Measurements from ENCODE around the gene SSH2.
"Not testable (repeated sequence)": the region's sequence is repeated elsewhere in the genome, so short reads cannot be mapped to it uniquely, and the experiment has no call there.

The SSH2 gene, protein sequence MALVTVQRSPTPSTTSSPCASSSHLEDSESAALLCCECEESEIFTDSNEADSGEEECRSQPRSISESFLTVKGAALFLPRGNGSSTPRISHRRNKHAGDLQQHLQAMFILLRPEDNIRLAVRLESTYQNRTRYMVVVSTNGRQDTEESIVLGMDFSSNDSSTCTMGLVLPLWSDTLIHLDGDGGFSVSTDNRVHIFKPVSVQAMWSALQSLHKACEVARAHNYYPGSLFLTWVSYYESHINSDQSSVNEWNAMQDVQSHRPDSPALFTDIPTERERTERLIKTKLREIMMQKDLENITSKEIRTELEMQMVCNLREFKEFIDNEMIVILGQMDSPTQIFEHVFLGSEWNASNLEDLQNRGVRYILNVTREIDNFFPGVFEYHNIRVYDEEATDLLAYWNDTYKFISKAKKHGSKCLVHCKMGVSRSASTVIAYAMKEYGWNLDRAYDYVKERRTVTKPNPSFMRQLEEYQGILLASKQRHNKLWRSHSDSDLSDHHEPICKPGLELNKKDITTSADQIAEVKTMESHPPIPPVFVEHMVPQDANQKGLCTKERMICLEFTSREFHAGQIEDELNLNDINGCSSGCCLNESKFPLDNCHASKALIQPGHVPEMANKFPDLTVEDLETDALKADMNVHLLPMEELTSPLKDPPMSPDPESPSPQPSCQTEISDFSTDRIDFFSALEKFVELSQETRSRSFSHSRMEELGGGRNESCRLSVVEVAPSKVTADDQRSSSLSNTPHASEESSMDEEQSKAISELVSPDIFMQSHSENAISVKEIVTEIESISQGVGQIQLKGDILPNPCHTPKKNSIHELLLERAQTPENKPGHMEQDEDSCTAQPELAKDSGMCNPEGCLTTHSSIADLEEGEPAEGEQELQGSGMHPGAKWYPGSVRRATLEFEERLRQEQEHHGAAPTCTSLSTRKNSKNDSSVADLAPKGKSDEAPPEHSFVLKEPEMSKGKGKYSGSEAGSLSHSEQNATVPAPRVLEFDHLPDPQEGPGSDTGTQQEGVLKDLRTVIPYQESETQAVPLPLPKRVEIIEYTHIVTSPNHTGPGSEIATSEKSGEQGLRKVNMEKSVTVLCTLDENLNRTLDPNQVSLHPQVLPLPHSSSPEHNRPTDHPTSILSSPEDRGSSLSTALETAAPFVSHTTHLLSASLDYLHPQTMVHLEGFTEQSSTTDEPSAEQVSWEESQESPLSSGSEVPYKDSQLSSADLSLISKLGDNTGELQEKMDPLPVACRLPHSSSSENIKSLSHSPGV (N-terminal part only)

DNA sequence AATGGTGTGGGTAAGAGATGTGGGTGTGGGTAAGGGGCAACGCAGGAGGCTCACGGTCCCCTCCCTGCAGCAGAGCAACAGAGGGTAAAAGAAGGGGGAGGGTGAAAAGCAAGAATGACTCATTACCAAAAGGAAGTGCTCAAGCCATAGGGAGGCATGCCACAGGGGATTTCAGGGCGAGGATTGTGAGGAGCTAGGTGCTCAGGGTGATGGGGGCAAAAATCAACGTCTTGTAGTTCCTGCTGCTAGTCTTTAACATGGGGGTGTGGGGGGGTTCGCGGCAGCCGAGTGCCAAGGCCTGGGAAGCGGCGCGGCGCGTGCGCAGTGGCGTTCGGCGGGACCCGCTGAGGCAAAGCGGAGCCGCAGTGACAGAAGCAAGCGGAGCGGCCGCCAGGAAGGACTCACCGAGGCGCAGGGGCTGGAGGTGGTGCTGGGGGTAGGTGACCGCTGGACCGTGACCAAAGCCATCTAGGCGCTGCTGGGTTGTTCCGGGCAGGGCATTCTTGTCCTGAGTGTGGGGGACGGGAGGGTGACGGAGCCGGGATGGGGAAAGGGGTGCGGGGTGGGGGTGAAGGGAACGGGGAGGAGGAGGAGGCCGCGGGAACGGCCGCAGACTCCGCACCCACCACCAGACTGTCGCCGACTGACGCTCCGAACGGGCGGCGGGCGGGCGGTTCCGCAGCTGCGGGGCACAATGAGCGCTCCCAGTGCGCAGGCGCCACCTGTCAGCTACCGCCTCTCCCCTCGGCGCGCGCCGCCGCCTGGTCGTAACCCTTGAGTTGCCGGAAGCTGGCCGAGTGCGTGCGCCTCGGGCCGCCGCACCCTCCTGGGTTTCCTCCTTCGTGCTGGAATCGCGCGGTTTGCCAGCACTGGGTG lies at the start of gene SSH2:
TSS of gene SSH2 (minus strand) at position 696 of the 876 bp plus-strand sequence. CDS start at position 468, 228 bp downstream.
- peak; percentile 77 for DNase-seq

DNA sequence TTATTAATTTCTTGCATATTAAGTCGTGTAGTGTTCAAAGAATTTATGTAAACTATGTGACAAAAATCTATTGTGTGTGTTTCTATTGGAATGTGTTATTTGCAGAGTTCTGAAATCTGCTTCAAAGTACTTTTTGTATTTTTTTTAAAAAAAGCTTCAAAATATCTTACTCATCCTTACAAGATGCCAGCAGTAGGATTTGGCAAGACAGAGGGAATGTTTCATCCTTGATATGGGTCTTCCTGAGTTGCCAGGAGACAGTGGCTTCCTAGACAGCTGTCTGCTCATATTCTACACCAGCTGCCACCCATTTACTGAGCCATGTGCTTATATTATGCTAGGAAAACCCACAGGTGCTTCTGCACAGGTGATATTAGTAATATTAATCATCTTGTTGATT lies 47.8 kb upstream of the SSH2 start:
- no peak for DNase-seq

DNA sequence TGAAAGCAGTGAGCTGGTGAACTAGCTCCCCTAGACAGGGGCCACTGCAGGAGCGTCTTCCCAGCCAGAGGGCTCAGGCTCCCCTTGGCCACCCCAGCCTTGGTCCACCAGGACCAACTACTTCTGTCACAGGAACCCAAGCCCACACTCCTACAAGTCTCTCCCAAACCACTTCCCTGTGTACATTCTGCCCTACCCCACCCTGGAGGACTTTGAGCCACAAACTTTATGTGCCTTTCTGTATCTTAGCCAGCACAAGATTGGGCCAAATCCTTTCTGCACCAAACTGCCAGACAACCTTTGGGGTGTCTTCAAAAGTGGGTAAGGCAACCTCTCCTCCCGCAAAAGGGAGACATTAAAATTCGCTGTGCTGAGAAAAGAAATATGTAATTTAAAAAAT lies 43.0 kb upstream of the SSH2 start:
- no peak for DNase-seq

DNA sequence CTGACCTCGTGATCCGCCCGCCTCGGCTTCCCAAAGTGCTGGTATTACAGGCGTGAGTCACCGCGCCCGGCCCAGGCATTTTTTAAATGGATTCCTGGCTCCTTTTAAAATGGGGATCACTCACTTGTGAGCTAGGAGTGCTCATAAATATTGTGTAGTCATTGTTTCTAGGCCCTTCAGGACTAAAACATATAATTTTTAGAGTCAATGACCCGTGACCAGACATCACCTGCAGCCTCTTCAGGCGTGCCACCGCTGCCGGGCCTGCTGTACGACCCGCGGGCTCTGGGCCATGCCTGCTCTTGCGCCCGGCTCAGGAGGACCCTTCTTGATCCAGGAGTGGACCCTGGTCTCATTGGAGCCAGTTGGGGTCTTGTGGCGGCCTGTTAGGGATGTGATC lies 42.2 kb upstream of the SSH2 start:
- peak; percentile 50 for DNase-seq

DNA sequence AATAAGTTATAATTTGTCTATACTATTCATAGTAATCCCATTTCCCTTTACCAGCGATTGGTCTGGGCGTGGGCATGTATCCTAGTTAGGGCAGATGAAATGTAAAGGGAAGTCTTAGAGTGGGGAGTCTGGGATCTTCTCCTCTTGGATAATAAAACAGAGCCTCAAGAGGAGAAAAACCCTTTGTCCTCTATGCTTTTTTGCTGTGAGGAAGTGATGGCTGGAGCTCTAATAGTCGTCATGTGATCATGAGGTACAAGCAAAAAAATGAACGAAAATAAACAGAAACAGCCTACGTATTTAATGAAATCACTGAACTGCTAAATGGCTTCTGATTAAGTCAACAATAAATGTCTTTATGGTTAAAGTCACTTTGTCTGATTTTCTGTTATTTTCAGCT lies 38.2 kb upstream of the SSH2 start:
- no peak for DNase-seq

DNA sequence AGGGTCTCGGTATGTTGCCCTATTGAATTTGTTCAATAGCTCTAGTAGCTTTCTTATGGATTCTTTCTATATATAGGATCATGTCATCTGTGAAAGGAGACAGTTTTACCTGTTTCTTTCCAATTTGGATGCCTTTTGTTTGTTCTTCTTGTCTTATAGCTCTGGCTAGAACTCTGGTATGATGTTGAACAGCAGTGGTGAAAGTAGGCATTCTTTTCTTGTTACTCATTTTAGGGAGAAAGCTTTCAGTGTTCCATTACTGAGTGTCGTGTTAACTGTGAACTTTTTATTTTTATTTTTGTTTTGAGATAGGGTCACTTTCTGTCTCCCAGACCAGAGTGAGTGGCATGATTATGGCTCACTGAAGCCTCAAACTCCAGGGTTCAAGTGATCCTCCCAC lies 32.6 kb upstream of the SSH2 start:
- DNase-seq = no peak

DNA sequence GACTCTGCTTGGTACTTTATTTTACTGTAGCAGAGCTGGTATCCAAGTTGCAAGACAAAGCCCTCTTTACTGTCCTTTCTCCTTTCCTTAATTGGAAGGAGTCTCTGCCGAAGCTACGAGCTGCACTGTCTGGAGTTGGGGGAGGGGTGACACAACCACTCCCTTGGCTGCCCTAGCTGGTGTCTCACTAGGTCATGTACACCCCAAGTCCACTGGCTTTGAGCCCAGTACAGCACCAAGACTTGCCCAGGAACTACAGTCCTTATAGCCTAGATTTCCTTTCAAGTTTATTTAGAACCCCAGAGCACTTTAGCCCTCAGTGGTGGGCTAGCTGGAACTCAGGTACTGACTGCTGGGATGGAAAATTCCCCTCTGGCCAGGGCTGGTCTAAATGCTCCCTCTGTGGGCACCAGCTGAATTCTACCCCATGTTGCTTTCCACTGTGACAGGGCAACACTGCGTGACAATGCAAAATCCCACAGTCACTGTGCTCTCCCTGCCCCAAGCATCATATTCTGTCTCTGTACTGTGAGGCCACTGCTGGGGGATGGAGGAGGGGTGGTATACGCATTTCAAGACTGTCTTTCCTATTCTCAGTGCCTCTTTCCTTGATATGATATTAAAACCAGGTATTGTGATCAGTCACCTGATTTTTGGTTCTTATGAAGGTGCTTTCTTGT lies 29.8 kb upstream of the SSH2 start:
- no peak for DNase-seq

DNA sequence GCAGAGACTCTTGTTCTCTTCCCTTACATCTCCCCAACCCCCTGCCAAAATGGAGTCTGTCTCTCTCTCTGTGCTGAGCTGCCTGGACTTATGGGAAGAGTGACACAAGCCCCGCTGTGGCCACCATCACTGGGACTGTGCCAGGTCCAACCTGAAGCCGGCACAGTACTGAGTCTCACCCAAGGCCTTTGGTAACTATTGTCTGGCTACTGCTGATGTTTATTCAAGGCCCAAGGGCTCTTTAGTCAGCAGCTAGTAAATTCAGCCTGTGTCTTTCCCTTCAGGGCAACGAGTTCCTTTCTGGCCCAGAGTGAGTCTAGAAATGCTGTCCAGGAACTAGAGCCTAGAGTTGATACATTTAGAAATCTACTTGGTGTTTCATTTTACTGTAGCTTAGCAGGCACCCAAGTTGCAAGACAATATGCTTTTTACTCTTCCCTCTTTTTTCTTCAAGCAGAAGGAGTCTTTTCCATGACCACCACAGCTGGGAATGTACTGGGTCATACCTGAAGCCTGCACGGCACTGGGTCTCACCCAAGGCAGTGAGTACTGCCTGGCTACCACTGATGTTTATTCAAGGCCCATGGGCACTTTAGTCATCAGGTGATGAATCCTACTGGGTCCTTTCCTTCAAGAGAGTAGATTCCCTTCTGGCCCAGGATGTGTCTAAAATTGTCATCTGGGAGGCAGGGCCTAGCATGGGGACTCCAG lies 29.1 kb upstream of the SSH2 start:
- DNase-seq = no peak

DNA sequence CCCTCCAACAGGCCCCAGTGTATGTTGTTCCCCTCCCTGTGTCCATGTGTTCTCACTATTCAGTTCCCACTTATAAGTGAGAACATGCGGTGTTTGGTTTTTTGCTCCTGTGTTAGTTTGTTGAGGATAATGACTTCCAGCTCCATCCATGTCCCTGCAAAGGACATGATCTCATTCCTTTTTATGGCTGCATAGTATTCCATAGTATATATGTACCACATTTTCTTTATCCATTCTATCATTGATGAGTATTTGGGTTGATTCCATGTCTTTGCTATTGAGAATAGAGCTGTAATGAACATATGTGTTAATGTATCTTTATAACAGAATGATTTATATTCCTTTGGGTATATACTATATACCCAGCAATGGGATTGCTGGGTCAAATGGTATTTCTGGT lies 27.5 kb upstream of the SSH2 start:
- not testable (repeated sequence) for DNase-seq

DNA sequence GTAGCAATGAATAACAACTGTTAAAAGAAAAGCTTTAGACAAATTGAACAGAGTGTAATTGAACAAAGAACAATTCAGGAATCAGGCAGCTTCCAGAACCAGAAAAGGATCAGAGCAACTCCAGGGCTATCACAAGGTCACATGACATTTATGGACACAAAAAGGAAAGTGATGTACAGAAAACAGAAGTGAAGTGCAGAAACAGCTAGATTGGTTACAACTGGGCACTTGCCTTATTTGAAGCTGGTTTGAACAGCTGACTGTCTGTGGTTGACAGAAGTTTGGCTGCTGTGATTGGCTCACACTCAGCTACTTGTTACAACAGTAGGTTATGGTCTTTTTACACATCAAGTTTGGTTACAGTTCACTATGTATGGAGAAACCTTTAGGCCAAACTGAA lies 26.2 kb upstream of the SSH2 start:
- no peak for DNase-seq

DNA sequence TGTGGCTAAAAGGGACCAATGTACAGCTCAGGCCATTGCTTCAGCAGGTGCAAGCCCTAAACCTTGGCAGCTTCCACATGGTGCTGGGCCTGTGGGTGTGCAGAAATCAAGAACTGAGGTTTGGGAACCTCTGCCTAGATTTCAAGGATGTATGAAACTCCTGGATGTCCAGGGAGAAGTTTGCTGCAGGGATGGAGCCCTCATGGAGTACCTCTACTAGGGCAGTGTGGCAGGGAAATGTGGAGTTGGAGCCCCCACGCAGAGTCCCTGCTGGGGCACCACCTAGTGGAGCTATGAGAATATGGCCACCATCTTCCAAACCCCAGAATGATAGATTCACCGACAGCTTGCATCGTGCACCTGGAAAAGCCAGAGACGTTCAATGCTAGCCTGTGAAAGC lies 24.4 kb upstream of the SSH2 start:
- DNase-seq = no peak

DNA sequence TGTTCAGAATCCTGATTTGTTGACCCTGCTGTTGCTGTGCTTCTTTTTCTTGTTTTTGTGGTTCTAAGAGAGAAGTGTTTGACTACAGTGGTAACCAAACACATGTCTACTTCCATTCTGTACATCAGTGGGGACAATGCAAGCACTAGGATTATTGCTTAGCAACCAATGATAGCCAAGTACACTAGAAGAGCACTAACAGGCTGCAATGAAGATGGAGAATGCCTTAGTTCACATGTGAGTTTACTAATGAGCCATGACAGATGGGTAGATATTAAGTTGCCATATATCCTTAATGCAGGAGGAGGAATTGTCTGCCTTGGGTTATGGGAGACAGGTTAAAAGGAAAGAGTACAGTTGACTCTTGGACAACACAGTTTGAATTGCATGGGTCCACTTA lies 19.7 kb upstream of the SSH2 start:
- peak; percentile 41 for DNase-seq

DNA sequence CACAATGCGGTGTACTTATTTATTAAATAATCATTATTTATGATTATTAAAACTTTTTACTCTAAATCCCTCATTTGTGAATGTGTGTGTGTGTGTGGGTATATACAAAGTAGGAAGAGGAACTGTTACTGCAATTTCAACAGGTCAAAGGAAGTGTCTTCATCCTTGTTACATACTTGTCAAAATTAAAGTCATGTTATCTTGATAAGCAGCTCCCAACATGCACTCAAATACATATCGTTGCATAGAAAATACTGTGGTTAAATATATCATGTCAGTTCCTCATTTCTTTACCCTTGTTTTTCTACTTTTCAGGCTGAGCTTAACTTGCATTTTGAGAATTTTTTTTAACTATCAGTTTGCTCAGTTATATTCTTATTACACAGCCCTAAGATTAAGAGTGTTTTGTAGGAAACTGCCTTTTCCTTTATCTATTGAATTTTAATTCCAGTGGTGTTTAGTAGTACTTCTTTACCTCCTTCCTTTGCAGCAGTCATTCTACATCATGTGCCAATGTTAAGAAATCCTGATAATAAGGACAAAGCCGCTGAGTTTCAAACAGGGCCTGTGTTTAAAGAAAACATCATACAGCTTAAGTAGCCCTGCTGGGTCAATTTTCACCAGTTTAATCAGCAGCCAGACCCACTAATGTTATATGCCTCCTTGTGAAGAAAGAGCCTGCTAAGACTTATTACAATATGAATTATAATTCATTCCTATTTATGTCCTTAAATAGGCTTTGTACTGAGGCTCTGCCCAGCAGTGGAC lies 18.6 kb upstream of the SSH2 start:
- no peak for DNase-seq

DNA sequence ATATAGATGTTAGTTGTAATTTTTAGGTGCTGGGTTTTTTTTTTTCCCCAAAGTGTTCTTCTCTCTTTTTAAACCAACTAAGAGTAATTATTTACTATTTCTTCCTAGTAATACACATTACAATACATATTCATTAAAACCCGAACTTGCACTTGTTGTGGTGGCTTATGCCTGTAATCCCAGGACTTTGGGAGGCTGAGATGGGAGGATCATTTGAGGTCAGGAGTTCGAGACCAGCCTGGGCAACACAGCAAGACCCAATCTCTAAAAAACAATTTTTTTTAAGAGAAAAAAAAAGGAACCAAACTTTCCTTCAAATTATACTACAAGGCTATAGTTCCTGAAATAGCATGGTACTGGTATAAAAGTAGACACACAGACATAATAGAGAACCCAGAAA lies 15.3 kb upstream of the SSH2 start:
- DNase-seq = no peak

DNA sequence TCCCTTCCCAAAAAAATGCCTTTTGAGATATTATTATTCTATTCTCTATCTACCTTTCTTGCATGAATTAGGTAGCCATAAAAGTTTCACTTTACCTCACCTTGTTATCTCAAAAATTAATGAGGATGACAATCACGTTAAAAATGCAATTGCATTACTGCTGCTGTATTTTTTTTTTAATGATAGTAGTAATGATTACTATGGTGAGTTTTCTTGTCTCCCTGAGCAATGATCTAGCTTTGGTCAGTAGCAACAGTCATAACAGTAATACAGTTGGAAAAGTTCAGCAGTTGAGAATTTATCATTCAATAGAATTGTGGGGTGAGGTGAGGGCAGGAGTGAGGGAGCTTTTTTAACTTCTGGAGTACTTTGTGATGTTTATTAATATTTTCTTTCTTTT lies 11.3 kb upstream of the SSH2 start, which contains the start of gene EFCAB5:
TSS of gene EFCAB5 (plus strand) at position 301 of the 400 bp plus-strand sequence. CDS start 163 bp downstream, outside the sequence.
- DNase-seq = no peak

DNA sequence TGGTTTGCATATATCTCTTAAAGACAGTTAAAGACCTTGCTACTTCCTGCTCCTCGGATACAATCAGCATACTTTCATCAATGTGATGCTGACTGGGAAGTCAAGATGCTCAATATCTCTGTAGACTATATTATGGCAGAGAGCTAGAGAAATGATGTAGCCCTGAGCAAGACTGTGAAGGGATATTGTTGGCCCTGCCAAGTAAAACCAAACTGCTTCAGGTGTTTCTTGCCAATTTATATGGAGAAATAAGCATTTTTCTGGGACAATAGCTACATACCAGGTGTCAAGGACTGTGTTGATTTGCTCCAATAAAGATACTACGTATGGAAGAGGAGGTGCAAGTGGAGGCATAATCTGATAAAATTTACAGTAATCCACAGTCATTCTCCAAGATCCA lies 6.7 kb upstream of the SSH2 start:
- no peak for DNase-seq

DNA sequence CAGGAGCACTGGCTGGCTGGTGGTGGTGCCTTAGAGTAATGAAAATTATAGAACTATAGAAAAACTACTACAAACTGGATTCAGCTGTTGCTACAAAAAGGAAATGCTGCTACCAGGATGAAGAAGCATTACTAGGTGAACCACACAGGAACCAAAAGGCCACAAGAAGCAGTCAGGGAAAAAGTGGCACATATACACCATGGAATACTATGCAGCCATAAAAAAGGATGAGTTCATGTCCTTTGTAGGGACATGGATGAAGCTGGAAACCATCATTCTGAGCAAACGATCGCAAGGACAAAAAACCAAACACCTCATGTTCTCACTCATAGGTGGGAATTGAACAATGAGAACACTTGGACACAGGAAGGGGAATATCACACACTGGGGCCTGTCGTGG lies 5.9 kb upstream of the SSH2 start:
- DNase-seq = not testable (repeated sequence)

DNA sequence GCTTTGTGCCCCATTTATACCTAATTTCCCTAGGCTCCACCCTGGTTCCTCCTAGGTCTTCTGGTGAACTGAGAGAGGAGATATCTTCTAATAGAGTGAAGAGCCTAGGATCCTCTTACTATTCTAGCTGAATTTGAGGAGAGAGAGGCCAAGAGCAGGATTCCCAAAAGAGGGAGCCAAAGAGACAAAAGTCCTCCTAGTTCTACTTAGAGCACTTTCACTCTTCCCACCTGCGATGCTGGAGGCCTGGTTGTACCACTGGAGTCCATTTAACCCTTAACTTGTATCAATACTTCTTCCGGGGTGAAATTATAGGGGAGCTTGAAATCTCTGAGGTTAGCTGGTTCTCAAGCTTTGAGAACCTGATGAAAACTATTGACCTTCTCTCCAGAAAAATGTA lies 3.4 kb upstream of the SSH2 start:
- DNase-seq = no peak

DNA sequence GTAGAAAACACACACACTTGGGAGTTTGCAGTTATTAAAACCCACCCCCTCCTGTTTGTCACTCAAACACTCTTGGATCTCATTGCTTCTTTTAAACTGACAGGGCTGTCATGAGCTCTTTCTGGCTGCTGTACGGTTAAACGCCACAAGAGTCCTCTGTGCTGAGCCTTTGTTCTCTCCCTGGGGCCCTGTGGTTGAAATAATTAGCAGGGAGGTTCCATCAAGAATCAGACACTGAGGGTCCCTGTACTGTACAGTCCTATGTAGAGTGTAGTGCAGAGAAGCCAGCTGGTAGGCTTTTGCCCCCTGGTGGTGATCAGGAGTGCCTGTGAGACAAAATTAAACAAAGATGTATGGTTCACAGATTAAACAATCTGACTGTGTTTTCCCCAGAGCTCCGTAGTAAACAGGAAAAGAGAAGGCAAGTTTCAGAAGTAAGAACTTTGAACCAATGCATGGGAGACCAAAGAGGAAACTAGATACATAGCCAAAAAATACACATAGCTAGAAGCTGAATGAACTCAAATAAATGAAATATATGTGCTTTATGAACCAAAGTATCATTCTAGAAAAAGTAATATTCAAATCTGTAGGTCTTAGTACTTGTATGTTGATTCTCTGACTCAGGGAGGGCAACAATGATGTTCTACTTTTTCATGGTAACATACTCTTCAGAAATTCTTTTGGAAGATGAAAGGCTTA lies 1.4 kb upstream of the SSH2 start:
- peak; percentile 90 for DNase-seq

Measured in DMS79 (cell line).